CD14-positive monocyte (primary cell): ENCODE measurements around the gene EZH2. TPM values are rescaled to one million over a fixed set of nuclear protein-coding genes. Genes with fewer than 3 reads are reported as not detected.

Experiments used
- DNase-seq, 3 donors: peaks; one replicate each; pipeline ENCODE4 v3.0.0-alpha.2; 2011 to 2022
- H2AFZ ChIP-seq: 2 replicates; pipeline ENCODE4 v1.6.0; 2012; ENCODE audit warnings: mild to moderate bottlenecking, low read depth, low read length, inconsistent platforms; ENCODE audit not compliant: insufficient read depth, poor library complexity, severe bottlenecking
- H3K27ac ChIP-seq, 2 donors: 1 replicate in 1 of 2; 2 replicates in 1 of 2; pipeline ENCODE4 v1.5.1; 2012 to 2013; ENCODE audit warnings: low read length in 2 of 2, control low read depth in 1 of 2, inconsistent platforms in 1 of 2, low read depth in 1 of 2, mild to moderate bottlenecking in 1 of 2
- H3K27me3 ChIP-seq, 2 donors: one replicate each; pipeline versions ENCODE4 v1.6.0 to v1.6.1; 2011 to 2013; ENCODE audit warnings: low read length in 2 of 2; ENCODE audit not compliant: control insufficient read depth in 2 of 2, insufficient read depth in 2 of 2
- H3K36me3 ChIP-seq, 2 donors: replicated peaks in 1 of 2; 1 replicate in 1 of 2; 2 replicates in 1 of 2; pipeline versions ENCODE4 v1.5.1 to v1.6.1; 2012 to 2013; ENCODE audit warnings: low read length in 2 of 2, control low read depth in 1 of 2, inconsistent platforms in 1 of 2, mild to moderate bottlenecking in 1 of 2; ENCODE audit not compliant: insufficient read depth in 2 of 2, control insufficient read depth in 1 of 2
- H3K4me1 ChIP-seq, 2 donors: 1 replicate in 1 of 2; 2 replicates in 1 of 2; pipeline versions ENCODE4 v1.5.1 to v1.6.1; 2012 to 2013; ENCODE audit warnings: low read length in 2 of 2, control low read depth in 1 of 2, inconsistent platforms in 1 of 2, mild to moderate bottlenecking in 1 of 2, moderate library complexity in 1 of 2; ENCODE audit not compliant: insufficient read depth in 2 of 2, control insufficient read depth in 1 of 2
- H3K4me2 ChIP-seq: replicated peaks from 2 replicates; pipeline ENCODE3; 2012; ENCODE audit warnings: low read length, moderate library complexity, mild to moderate bottlenecking; ENCODE audit not compliant: poor library complexity, severe bottlenecking; ENCODE audit errors: extremely low read depth
- H3K4me3 ChIP-seq, 3 experiments: fragments of 200-600 bp in 1 of 3; sonication (generic) in 1 of 3; replicated peaks in 1 of 3; 1 replicate in 2 of 3; 2 replicates in 1 of 3; pipeline ENCODE4 v1.5.1; 2011 to 2013; ENCODE audit warnings: low read length in 3 of 3, mild to moderate bottlenecking in 3 of 3, control low read depth in 2 of 3, low read depth in 2 of 3, inconsistent platforms in 1 of 3, moderate library complexity in 1 of 3
- H3K79me2 ChIP-seq: 2 replicates; pipeline ENCODE4 v1.6.0; 2012; ENCODE audit warnings: mild to moderate bottlenecking, control low read depth, inconsistent platforms, low read length, moderate library complexity; ENCODE audit not compliant: insufficient read depth
- H3K9ac ChIP-seq: 2 replicates; pipeline ENCODE4 v1.6.0; 2017; ENCODE audit warnings: low read length, mild to moderate bottlenecking; ENCODE audit not compliant: insufficient read depth, poor library complexity, severe bottlenecking
- H3K9me3 ChIP-seq, 2 donors: replicated peaks in 1 of 2; 1 replicate in 1 of 2; 2 replicates in 1 of 2; pipeline versions ENCODE4 v1.5.1 to v1.6.1; 2012 to 2013; ENCODE audit warnings: low read length in 2 of 2, control low read depth in 1 of 2; ENCODE audit not compliant: control insufficient read depth in 1 of 2, insufficient read depth in 1 of 2
- H4K20me1 ChIP-seq: 2 replicates; pipeline ENCODE4 v1.6.0; 2012; ENCODE audit warnings: mild to moderate bottlenecking, low read length, control low read depth, moderate library complexity; ENCODE audit not compliant: insufficient read depth
- H3K27ac Mint-ChIP-seq, 7 donors: one replicate each; pipeline ENCODE4 v1.8.0; 2020; ENCODE audit warnings: mild to moderate bottlenecking in 7 of 7, mixed read lengths in 7 of 7, moderate library complexity in 6 of 7, inconsistent platforms in 2 of 7
- H3K27me3 Mint-ChIP-seq, 3 donors: one replicate each; pipeline ENCODE4 v1.8.0; 2021 to 2022; ENCODE audit warnings: low read depth in 3 of 3, mild to moderate bottlenecking in 3 of 3, mixed read lengths in 3 of 3, moderate library complexity in 3 of 3, inconsistent platforms in 1 of 3
- H3K36me3 Mint-ChIP-seq, 2 donors: one replicate each; pipeline ENCODE4 v1.8.0; 2020; ENCODE audit warnings: mixed read lengths in 2 of 2, inconsistent platforms in 1 of 2, mild to moderate bottlenecking in 1 of 2
- H3K4me1 Mint-ChIP-seq: one replicate; pipeline ENCODE4 v1.8.0; 2020; ENCODE audit warnings: mild to moderate bottlenecking, mixed read lengths
- H3K4me3 Mint-ChIP-seq, 2 donors: one replicate each; pipeline ENCODE4 v1.8.0; 2020; ENCODE audit warnings: mild to moderate bottlenecking in 2 of 2, mixed read lengths in 2 of 2, moderate library complexity in 1 of 2
- H3K9me3 Mint-ChIP-seq, 7 donors: one replicate each; pipeline ENCODE4 v1.8.0; 2020 to 2022; ENCODE audit warnings: mixed read lengths in 7 of 7, mild to moderate bottlenecking in 6 of 7, moderate library complexity in 6 of 7, inconsistent platforms in 2 of 7
- CTCF ChIP-seq: fragments of 200-600 bp; IDR thresholded peaks from one replicate; pipeline ENCODE4 v1.8.0; 2022; ENCODE audit warnings: antibody characterized with exemption, mild to moderate bottlenecking
- WGBS: methylation state at CpG from one replicate; pipeline ENCODE4 v1.1.5; 2013; ENCODE audit warnings: missing lambda C conversion rate; ENCODE audit not compliant: insufficient coverage; 5-methylcytosine and 5-hydroxymethylcytosine counted together
- intact Hi-C, 2 donors: fragments of 100-400 bp; cut with micrococcal nuclease; formaldehyde crosslinking; loops; one replicate each; pipeline versions ENCODE4 v1.15.0 to v1.15.1; 2023
- polyA plus RNA-seq, 3 donors: library from polyadenylated mRNA; depleted of rRNA in 1 of 3; unstranded in 2 of 3; stranded (reverse) in 1 of 3; fragments of 300-500 nt in 2 of 3; fragments of >200 nt in 1 of 3; fragmentation: Illumina TruSeq in 2 of 3; gene quantifications; 1 replicate in 2 of 3; 2 replicates in 1 of 3; pipeline ENCODE4 v1.2.3, GENCODE V29; 2012 to 2021

The EZH2 gene
- polyA plus RNA-seq, 3 donors: 1.3 to 6.1 (median 1.6) TPM

- Histone ChIP-seq H3K27me3 (peaks cover 0 to 13% of the 10 kb centered on the region in 2 donors), H3K9ac (no peak overlapping the region), H3K79me2 (no peaks in the 10 kb centered on the region), H3K27ac (no peak overlapping the region), H3K4me2 (no peak overlapping the region), H2AFZ (no peak overlapping the region), H3K4me1 (no peaks in the 10 kb centered on the region), H4K20me1 (no peaks in the 10 kb centered on the region), H3K4me3 (no peak overlapping the region), H3K9me3 (no peaks in the 10 kb centered on the region), H3K36me3 (no peaks in the 10 kb centered on the region)
- H3K36me3 Mint-ChIP-seq: no peaks in the 10 kb centered on the region
- intact Hi-C loops: no loop called here
- H3K27me3 Mint-ChIP-seq: peaks cover 0 to 11% (median 10%) of the 10 kb centered on the region in 3 donors
- no peak overlapping the region for H3K27ac Mint-ChIP-seq
- no peak for DNase-seq
- no peak for TF ChIP-seq CTCF
- H3K4me1 Mint-ChIP-seq: no peaks in the 10 kb centered on the region
- no CpG with 5 or more reads among the region's 2 CpGs for WGBS
- H3K4me3 Mint-ChIP-seq: no peak overlapping the region
- H3K9me3 Mint-ChIP-seq: no peaks in the 10 kb centered on the region
These were observed 9.0 kb upstream of the EZH2 start for GRCh38 chr7:148893071-148893470.

DNA sequence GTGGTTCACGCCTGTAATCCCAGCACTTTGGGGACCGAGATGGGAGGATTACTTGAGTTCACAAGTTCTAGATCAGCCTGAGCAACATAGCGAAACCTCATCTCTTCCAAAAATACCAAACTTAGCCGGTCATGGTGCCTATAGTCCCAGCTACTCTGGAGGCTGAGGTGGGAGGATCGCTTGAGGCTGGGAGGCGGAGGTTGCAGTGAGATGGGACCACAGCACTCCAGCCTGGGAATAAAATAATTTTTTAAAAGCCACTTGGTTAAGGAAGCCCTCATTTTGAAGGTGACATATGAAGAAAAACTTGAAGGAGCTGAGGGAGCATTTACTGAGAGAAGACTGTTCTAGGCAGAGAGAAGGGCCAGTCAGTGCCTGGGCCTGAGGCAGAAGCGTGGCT, 4.2 kb upstream of the EZH2 start:
- Histone ChIP-seq H3K4me3 (no peak overlapping the region), H3K27ac (no peak overlapping the region), H3K36me3 (no peaks in the 10 kb centered on the region), H3K4me1 (peaks cover 5 to 8% of the 10 kb centered on the region in 2 donors), H3K9ac (no peak overlapping the region), H3K79me2 (peaks cover 10% of the 10 kb centered on the region), H4K20me1 (no peaks in the 10 kb centered on the region), H3K4me2 (no peak overlapping the region), H3K9me3 (no peaks in the 10 kb centered on the region), H2AFZ (no peak overlapping the region), H3K27me3 (peaks cover 0 to 5% of the 10 kb centered on the region in 2 donors)
- H3K9me3 Mint-ChIP-seq: no peaks in the 10 kb centered on the region
- peaks cover 4% of the 10 kb centered on the region for H3K4me1 Mint-ChIP-seq
- intact Hi-C loops: loop anchor here in 1 of 2 donors (10.0 kb wide), 1 partner anchor 97 kb away; no protein-coding TSS in a partner anchor
- WGBS: 90% methylated on average over 2 of the region's 7 CpGs
- H3K27me3 Mint-ChIP-seq: peaks cover 1 to 7% (median 5%) of the 10 kb centered on the region in 3 donors
- no peak for TF ChIP-seq CTCF
- H3K4me3 Mint-ChIP-seq: no peak overlapping the region
- H3K27ac Mint-ChIP-seq: peak overlapping the region in 1 of 7 donors; percentile 43
- H3K36me3 Mint-ChIP-seq: no peaks in the 10 kb centered on the region
- no peak for DNase-seq
